A673 (cell line): Measurements from ENCODE around the gene GALNT18. TPM values are rescaled to one million over a fixed set of nuclear protein-coding genes. Genes with fewer than 3 reads are reported as not detected.

Experiments used
- BruUV-seq: library from RNA; stranded (reverse); fragments of 400-500 nt; replicated peaks from 2 replicates; lab custom pipeline; 2021; lab: Mats Ljungman, UMichigan
- CTCF ChIA-PET: fragments of 300-600 bp; sonication (Branson Sonifier 250); formaldehyde crosslinking; loops from one replicate; lab custom pipeline; 2022; ENCODE audit warnings: antibody characterized with exemption; lab: Charles Lee
- POLR2A ChIA-PET: fragments of 300-600 bp; sonication (Branson Sonifier 250); formaldehyde crosslinking; loops from one replicate; lab custom pipeline; 2022; ENCODE audit warnings: antibody characterized with exemption; ENCODE audit not compliant: low non-redundant PET; lab: Charles Lee
- DNase-seq: peaks from one replicate; pipeline ENCODE4 v3.0.0-alpha.2; 2015; ENCODE audit warnings: low spot score
- H3K27ac ChIP-seq: fragments of 200-600 bp; sonication (generic); 2 replicates; pipeline ENCODE4 v1.5.1; 2016; ENCODE audit warnings: mixed run types, low read depth, mild to moderate bottlenecking, mixed read lengths, antibody characterized with exemption, low read length; ENCODE audit not compliant: poor library complexity, severe bottlenecking
- H3K27me3 ChIP-seq: fragments of 200-600 bp; sonication (generic); replicated peaks from 2 replicates; pipeline ENCODE4 v1.6.1; 2017; ENCODE audit warnings: mixed run types, low read depth, mild to moderate bottlenecking, mixed read lengths, antibody characterized with exemption, low read length; ENCODE audit not compliant: insufficient read depth, poor library complexity
- H3K36me3 ChIP-seq: fragments of 200-600 bp; sonication (generic); 2 replicates; pipeline ENCODE4 v1.6.1; 2016; ENCODE audit warnings: mixed run types, mild to moderate bottlenecking, mixed read lengths, antibody characterized with exemption, low read length; ENCODE audit not compliant: insufficient read depth, poor library complexity, severe bottlenecking
- H3K4me1 ChIP-seq: fragments of 200-600 bp; sonication (generic); 2 replicates; pipeline ENCODE4 v1.6.1; 2017; ENCODE audit warnings: mixed run types, mild to moderate bottlenecking, mixed read lengths, antibody characterized with exemption, low read length; ENCODE audit not compliant: insufficient read depth, poor library complexity, severe bottlenecking
- H3K4me3 ChIP-seq: fragments of 200-600 bp; sonication (generic); 2 replicates; pipeline ENCODE4 v1.5.1; 2016; ENCODE audit warnings: low read depth, mixed run types, mild to moderate bottlenecking, mixed read lengths, low read length; ENCODE audit not compliant: poor library complexity, severe bottlenecking
- H3K9me3 ChIP-seq: fragments of 200-600 bp; sonication (generic); 2 replicates; pipeline ENCODE4 v1.6.1; 2016; ENCODE audit warnings: mixed run types, low read depth, mild to moderate bottlenecking, mixed read lengths, antibody characterized with exemption, low read length; ENCODE audit not compliant: poor library complexity, severe bottlenecking
- CTCF ChIP-seq: fragments of 300-800, 200-600 bp; sonication (generic); conservative IDR thresholded peaks from 2 replicates; pipeline ENCODE4 v1.5.1; 2017; ENCODE audit warnings: low read depth, mild to moderate bottlenecking, antibody characterized with exemption, low read length, moderate library complexity, mixed read lengths
- EZH2 ChIP-seq: fragments of 200-600 bp; sonication (generic); IDR thresholded peaks from 2 replicates; pipeline ENCODE4 v1.6.1; 2017; ENCODE audit warnings: borderline replicate concordance, low read depth, mild to moderate bottlenecking, mixed read lengths, antibody characterized with exemption, low read length; ENCODE audit not compliant: poor library complexity, severe bottlenecking
- intact Hi-C: fragments of 100-400 bp; cut with micrococcal nuclease; formaldehyde crosslinking; loops from one replicate; pipeline ENCODE4 v1.10.0; 2022; ENCODE audit not compliant: unreplicated experiment
- total RNA-seq: library from RNA; stranded (reverse); gene quantifications from 2 replicates; pipeline ENCODE4 v1.2.3, GENCODE V29; 2021

GALNT18 gene
- total RNA-seq, 1 experiment from 2014 or later, result 0.37 TPM

GRCh38 chr11:11570823-11571222, 51.0 kb downstream of the GALNT18 start:
- Histone ChIP-seq H3K4me3 (no peak overlapping the region), H3K27me3 (no peaks in the 10 kb centered on the region), H3K9me3 (no peaks in the 10 kb centered on the region), H3K4me1 (no peaks in the 10 kb centered on the region), H3K27ac (no peak overlapping the region), H3K36me3 (no peaks in the 10 kb centered on the region)
- no TSS peak for BruUV-seq
- TF ChIP-seq EZH2 (no peak), CTCF (no peak)
- intact Hi-C loops, result no loop called here
- ChIA-PET POLR2A (no interaction called here), CTCF (no interaction called here)
- DNase-seq, result no peak

GRCh38 chr11:11569936-11570491, 51.8 kb downstream of the GALNT18 start:
- H3K27ac ChIP-seq, result no peak overlapping the region
- no peaks in the 10 kb centered on the region for H3K4me1 ChIP-seq
- ChIA-PET CTCF (no interaction called here), POLR2A (no interaction called here)
- no peak overlapping the region for H3K4me3 ChIP-seq
- H3K36me3 ChIP-seq, result no peaks in the 10 kb centered on the region
- TF ChIP-seq CTCF, result no peak
- no peak for TF ChIP-seq EZH2
- no peaks in the 10 kb centered on the region for H3K27me3 ChIP-seq
- intact Hi-C loops, result no loop called here
- H3K9me3 ChIP-seq, result no peaks in the 10 kb centered on the region
- no peak for DNase-seq
- BruUV-seq, result no TSS peak

GRCh38 chr11:11568651-11569229, 53.1 kb downstream of the GALNT18 start:
- TF ChIP-seq EZH2 (no peak), CTCF (no peak)
- H3K36me3 ChIP-seq, result no peaks in the 10 kb centered on the region
- no peak overlapping the region for H3K4me3 ChIP-seq
- no peaks in the 10 kb centered on the region for H3K4me1 ChIP-seq
- H3K27me3 ChIP-seq, result no peaks in the 10 kb centered on the region
- CTCF ChIA-PET, result interaction anchor here (0.7 kb wide), 1 partner anchor 1179 kb away, joined by 9 read pairs; no protein-coding TSS in a partner anchor
- intact Hi-C loops, result no loop called here
- POLR2A ChIA-PET, result no interaction called here
- no peaks in the 10 kb centered on the region for H3K9me3 ChIP-seq
- DNase-seq, result no peak
- no peak overlapping the region for H3K27ac ChIP-seq
- BruUV-seq, result no TSS peak
